ENCODE measurements around the gene RPL21. TPM values are rescaled to one million over a fixed set of nuclear protein-coding genes. Genes with fewer than 3 reads are reported as not detected.

RPL21 gene
- total RNA-seq, 1 experiment from 2014 or later, result 791 TPM

GRCh38 chr13:27304611-27305010 lies 53.3 kb downstream of the RPL21 start:
- DNase-seq (ENCODE audit: low read depth), result no peak
- in situ Hi-C loops (cut with HindIII; ENCODE audit: low pct_unique_long_range_greater_than_20kb, low sequenced_read_pairs), result no loop called here

Other genes starting within 250 kb of the RPL21 start
- gene USP12, start 79.7 kb upstream of the RPL21 start, total RNA-seq (2014; rRNA removed; shearing (Covaris generic); ENCODE audit: low replicate concordance), result 5.8 and 6.6 TPM in 2 replicates
- gene RASL11A, start 19.3 kb downstream of the RPL21 start, total RNA-seq (2014; rRNA removed; shearing (Covaris generic); ENCODE audit: low replicate concordance), result 44.7 and 107 TPM in 2 replicates
- gene GTF3A, start 173.1 kb downstream of the RPL21 start, total RNA-seq (2014; rRNA removed; shearing (Covaris generic); ENCODE audit: low replicate concordance), result 137 and 162 TPM in 2 replicates
- gene MTIF3, start 199.0 kb downstream of the RPL21 start, total RNA-seq (2014; rRNA removed; shearing (Covaris generic); ENCODE audit: low replicate concordance), result 44.6 and 46.2 TPM in 2 replicates